HG02840 (cell line): ENCODE results near the gene ITGB1.
"Not testable (repeated sequence)": the region's sequence is repeated elsewhere in the genome, so short reads cannot be mapped to it uniquely, and the experiment has no call there.

Source experiments
- ATAC-seq: cut with Tn5 transposase; IDR thresholded peaks from one replicate; pipeline ENCODE4 v1.9.1; 2021; ENCODE audit warnings: mild to moderate bottlenecking, moderate library complexity, moderate number of reproducible peaks; ENCODE audit not compliant: unreplicated experiment, low FRiP score

ITGB1 gene

DNA sequence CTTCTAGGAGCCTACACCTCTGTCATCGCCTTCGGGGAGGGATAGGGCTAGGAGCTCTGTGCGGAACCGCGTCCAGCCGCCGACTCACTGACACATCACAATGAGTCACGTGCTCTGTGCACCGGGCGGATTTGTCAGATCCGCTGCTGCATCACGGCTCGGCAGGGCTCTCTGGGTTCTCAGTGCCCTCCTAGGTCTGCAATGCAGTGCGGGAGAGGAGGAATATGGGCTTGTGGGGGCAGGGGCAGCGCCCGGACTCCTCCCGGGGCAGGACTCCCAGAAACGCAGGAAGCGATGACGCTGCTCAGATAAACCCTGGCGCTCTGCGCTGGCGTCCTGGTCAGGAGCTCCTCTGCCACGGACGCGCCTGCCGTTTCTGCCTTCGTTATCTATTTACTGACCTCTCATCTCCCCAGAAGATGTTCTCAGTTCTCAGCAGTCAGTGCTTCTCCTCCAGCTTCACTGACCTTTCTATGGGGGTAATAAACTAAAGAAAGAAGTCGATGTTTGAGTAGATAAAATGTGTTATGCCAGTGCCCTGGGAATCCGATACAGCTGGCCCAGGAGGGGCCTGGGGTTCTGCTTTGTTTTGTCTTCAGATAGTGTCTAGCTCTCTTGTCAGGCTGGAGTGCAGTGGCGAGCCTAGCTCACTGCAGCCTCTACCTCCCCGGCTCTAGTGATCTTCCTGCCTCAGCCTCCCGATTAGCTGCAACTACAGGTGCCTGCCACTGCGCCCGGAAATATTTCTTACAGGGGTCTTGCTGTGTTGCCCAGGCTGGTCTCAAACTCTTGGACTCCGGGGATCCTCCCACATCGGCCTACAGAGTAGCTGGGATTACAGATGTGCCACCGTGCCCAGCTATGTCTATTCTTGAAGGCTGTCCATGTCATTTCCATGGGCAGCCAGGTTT lies 22.8 kb upstream of the ITGB1 start:
- ATAC-seq: peak; percentile 95

GRCh38 chr10:32980242-32980557 lies 22.2 kb upstream of the ITGB1 start:
- ATAC-seq: no peak

GRCh38 chr10:32979719-32980118 lies 21.7 kb upstream of the ITGB1 start:
- not testable (repeated sequence) for ATAC-seq

DNA sequence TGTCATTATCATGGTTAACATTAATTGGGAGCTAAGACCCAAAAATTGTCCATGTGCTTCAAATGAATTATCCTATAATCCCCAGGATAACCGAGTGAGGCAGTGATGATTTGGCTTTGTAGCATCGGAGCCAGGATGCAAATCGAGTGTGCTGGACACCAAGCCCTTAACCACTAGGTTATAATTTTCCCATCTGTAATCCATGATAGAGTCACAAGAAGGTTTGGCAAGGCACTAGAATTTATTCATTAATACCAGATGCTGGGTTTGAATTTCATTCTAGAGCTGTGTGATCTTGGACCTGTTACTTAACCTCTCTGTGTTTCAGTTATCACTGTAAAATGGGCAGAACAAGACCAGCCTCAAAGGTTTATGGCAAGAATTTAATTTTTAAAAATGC lies 21.0 kb upstream of the ITGB1 start:
- ATAC-seq: no peak

- not testable (repeated sequence) for ATAC-seq
Measured at GRCh38 chr10:32977846-32978809, 20.1 kb upstream of the ITGB1 start.

- ATAC-seq: no peak
Measured at GRCh38 chr10:32976338-32976737, 18.3 kb upstream of the ITGB1 start.

DNA sequence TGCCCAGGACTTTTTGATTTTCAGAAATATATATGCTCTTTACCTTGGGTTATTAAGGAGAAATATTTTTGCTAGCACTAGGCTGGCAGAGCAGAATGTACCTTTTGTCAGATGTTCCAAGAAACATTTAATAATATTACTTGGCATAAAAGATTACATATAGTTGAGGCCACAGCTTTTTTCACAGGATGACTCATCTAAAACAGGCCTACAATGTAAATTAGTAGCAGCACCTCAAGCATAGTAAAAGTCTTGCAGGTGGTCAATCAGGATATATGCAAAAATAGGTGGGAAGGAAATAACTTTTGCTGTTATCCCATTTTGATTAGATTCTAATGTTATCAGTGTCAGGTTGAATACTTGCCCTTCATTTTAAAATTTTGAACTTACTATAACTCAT lies 14.9 kb upstream of the ITGB1 start:
- peak; percentile 51 for ATAC-seq

GRCh38 chr10:32972460-32972859 lies 14.4 kb upstream of the ITGB1 start:
- no peak for ATAC-seq

DNA sequence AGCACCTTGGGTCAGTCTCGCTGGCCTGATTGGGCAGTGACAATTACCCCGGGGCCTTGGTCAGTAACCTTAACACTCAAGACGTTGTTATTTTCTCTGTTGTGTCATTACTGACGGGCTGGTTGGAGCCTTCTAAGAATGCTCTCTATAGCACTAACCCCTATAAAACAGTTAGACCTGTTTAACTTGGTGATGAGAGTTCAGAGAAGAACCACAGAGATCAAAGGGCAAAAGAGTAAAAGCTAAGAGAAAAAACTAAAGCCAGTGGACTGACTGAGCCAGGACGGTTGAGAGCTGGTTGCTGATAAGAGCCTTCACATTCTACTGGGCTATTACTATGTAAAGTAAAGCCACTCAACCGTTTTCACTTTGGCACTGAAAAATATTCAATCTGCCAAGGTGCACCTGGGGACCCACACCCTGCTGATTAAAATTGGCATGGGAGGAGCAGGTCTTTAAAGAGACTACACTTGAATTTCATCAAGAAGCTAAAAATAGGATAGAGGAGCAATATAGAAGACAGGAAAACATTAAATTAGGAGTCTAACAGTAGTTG lies 13.6 kb upstream of the ITGB1 start:
- no peak for ATAC-seq

- no peak for ATAC-seq
Measured at GRCh38 chr10:32970910-32971309, 12.9 kb upstream of the ITGB1 start.

- no peak for ATAC-seq
Measured at GRCh38 chr10:32964270-32964669, 6.2 kb upstream of the ITGB1 start.

GRCh38 chr10:32963096-32963495 lies 5.1 kb upstream of the ITGB1 start:
- ATAC-seq: no peak

- ATAC-seq: no peak
Measured at GRCh38 chr10:32962521-32962920, 4.5 kb upstream of the ITGB1 start.

GRCh38 chr10:32961895-32962369 lies 3.9 kb upstream of the ITGB1 start:
- no peak for ATAC-seq

- no peak for ATAC-seq
Measured at GRCh38 chr10:32961343-32961894, 3.4 kb upstream of the ITGB1 start.

GRCh38 chr10:32960022-32960421 lies 2.0 kb upstream of the ITGB1 start:
- ATAC-seq: no peak

DNA sequence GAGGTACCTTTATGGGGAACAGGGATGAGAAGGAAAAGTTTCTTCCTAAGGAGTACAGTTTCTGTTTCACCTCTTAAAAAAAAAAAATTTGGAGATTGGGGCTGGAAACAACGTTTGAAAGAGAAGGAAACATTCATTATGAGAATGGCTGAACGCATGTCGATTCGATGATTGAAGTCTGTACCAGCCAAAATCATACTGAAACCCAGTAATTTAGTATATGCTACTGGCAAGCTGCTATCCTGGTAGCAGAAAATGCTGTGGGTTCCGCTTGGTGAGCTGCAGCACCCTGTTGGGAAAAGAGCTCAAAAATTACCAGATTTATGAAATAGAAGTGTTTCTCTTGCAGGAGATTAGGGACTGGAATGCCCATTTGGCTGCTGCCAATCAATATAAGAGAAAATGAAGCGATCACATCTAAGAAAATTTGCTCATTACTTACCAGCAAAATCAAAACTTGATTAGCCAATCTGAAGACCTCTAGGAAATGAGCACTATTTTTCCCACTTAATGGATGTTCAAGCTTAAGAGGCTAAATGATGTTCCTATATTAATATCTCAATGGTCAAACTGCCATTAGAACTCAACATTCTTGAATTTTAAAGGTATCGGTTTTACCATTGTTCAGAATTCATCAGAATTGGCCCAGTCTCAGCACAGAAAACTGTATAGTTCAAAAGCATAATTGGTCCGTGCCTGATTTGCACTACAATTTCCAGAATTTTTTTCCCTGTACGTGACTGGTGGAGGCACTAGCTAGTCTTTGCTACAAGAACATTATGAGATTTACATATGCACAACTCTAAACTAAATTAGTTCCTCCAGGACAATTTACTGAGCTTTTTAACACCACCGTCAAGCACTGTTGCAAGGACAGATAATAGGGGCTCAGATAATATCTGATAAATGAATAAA lies 1.2 kb upstream of the ITGB1 start:
- peak; percentile 31 for ATAC-seq

DNA sequence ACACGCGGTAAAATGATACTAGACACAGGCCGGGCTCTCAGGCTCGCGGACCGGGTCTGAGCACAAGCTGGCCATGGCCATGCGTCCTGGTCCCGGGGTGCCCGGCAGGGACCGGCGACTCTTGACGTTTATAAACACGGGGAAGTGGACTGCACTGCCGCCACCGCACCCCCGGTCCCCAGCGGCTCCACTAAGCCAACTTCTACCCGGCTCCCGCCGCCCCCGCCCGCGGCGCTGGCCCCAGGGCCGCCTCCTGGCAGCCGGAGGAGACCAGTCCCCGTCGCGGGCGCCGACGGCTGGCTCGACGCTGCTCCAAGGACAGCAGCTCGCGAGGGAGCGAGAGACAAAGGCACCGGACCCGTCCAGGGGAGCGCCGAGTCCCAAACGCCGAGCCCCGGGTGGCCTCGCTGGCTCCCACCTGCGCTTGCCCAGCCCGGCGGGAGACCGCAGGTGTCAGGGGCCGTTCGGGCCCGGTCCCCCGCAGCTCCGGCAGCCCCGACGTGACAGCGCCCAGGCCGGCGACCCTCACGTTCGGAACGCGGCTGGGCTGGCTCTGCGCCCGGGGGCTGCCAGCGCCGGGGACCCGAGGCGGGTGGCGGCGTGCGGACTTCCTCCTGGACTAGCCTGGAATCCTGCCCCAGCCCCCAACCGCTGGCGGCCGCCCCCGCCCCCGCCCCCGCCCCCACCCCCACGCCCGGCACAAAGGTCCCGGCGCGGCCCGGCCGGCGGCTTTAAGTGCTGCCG lies 517 bp downstream of the ITGB1 start:
- peak; percentile 12 for ATAC-seq
